IPS-18a (cell line): ENCODE data around the gene PDE4B.

Experiments
- H3K27ac ChIP-seq: one replicate; pipeline ENCODE4 v1.5.1; 2013; ENCODE audit warnings: low read length
- H3K27me3 ChIP-seq: one replicate; pipeline ENCODE4 v1.6.1; 2013; ENCODE audit warnings: mild to moderate bottlenecking, low read length; ENCODE audit not compliant: control insufficient read depth, insufficient read depth
- H3K36me3 ChIP-seq: one replicate; pipeline ENCODE4 v1.6.1; 2013; ENCODE audit warnings: low read depth, low read length; ENCODE audit not compliant: control insufficient read depth
- H3K4me1 ChIP-seq: one replicate; pipeline ENCODE4 v1.6.1; 2013; ENCODE audit warnings: low read depth, low read length; ENCODE audit not compliant: control insufficient read depth
- H3K4me3 ChIP-seq: one replicate; pipeline ENCODE4 v1.5.1; 2013; ENCODE audit warnings: low read length
- H3K9ac ChIP-seq: one replicate; pipeline ENCODE4 v1.6.1; 2013; ENCODE audit warnings: mild to moderate bottlenecking, low read length, moderate library complexity
- H3K9me3 ChIP-seq: one replicate; pipeline ENCODE4 v1.6.1; 2013; ENCODE audit warnings: low read depth, low read length; ENCODE audit not compliant: control insufficient read depth

Gene PDE4B

DNA sequence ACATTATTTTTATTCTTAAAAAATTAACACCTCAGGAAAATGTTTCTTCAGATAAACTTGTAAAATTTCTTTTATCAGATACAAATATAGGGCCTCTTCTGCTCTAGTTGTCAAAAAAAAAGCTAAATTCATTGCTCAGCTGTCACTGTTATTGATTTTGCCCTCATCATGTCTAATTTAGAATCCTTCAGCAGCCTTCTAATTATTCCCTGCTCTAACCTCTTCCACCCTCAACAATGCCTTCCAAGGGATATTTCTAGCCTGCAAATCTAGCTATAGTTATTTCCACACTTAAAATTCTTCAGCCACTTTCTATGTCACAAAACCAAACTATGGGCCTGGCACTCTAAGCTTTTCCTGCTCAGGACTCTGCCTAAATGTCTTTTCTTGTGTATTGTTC, 25.2 kb downstream of the PDE4B start:
- Histone ChIP-seq H3K9ac (no peak overlapping the region), H3K36me3 (no peaks in the 10 kb centered on the region), H3K9me3 (no peaks in the 10 kb centered on the region), H3K4me3 (no peak overlapping the region), H3K4me1 (no peaks in the 10 kb centered on the region), H3K27ac (no peak overlapping the region), H3K27me3 (no peaks in the 10 kb centered on the region)

DNA sequence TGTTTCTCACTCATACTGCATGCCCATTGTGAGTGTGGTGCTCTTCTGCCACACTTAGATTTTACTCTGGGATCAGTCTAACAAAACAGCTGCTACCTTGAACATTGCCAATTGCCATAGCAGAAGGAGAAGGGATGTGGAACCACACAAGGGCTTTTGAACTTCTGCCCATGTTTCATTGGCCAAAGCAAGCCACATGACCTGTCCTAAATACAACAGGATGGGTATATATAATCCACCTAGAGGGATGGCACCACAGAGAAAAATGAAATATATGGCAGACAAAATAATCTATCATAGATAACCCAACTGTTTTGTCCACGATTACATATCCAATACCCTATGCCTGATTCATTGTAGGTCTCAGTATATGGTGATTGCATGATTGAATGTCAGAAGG, 26.3 kb downstream of the PDE4B start:
- H3K9me3 ChIP-seq, result no peaks in the 10 kb centered on the region
- H3K27me3 ChIP-seq, result no peaks in the 10 kb centered on the region
- H3K4me3 ChIP-seq, result no peak overlapping the region
- no peak overlapping the region for H3K27ac ChIP-seq
- no peak overlapping the region for H3K9ac ChIP-seq
- H3K36me3 ChIP-seq, result no peaks in the 10 kb centered on the region
- no peaks in the 10 kb centered on the region for H3K4me1 ChIP-seq

DNA sequence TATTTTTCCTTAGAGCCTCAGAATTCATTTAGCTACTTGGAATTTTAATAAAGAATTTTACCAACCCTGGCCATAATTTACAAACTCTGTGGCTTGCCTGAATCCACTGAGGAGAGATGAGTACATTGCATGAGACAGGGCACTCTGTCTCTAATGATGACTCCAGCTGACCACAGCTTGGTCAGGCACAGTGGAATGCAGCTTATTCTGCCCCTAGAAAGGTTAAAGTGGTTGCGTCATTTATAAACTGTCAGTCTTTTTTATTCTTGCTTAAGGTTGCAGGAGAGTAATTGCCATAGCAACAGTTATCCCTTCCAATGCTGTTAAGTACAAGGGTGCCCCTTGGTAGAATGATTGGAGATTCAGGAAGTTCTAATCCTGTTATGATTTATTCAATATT, 28.3 kb downstream of the PDE4B start:
- H3K4me3 ChIP-seq, result no peak overlapping the region
- H3K4me1 ChIP-seq, result no peaks in the 10 kb centered on the region
- no peaks in the 10 kb centered on the region for H3K9me3 ChIP-seq
- H3K9ac ChIP-seq, result no peak overlapping the region
- no peak overlapping the region for H3K27ac ChIP-seq
- no peaks in the 10 kb centered on the region for H3K36me3 ChIP-seq
- H3K27me3 ChIP-seq, result no peaks in the 10 kb centered on the region

DNA sequence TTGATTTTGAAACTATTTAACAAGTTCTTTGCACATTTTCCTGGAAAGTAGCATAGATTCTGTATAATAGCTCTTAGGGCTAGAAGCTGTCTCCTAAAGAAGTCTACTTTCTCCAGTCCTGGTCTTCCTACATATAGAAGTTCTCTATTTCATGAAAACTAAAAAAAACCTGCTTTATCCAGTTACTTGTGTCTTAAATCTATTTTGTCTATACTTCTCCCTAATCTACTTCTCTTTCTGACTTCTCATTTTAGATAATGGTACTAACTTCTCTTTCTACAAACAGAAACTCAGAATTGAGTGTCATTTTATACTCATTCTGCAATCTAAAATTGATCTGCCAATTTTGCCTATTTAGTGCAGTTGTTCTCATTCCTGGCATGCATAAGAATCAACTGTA, 28.7 kb downstream of the PDE4B start:
- H3K4me1 ChIP-seq, result no peaks in the 10 kb centered on the region
- H3K4me3 ChIP-seq, result no peak overlapping the region
- H3K27me3 ChIP-seq, result no peaks in the 10 kb centered on the region
- no peaks in the 10 kb centered on the region for H3K9me3 ChIP-seq
- H3K27ac ChIP-seq, result no peak overlapping the region
- no peaks in the 10 kb centered on the region for H3K36me3 ChIP-seq
- H3K9ac ChIP-seq, result no peak overlapping the region

DNA sequence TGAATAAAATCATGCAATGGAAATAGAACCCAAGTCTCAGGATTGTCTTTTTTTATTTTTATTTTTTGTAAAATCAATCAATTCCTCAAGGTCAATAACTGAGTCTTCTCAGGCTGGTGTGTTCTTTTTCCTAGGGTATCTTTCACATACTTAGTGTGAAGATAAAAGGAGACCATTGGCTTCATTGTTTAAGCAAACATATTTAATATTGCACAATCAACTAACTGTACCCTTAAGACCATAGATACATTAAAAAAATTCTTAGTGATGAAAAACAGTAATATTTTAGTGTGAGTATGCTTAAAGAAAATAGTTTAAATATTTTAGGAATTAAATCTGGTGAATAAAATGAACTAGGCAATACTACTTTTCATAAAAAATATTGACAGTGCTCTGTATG, 31.4 kb downstream of the PDE4B start:
- no peak overlapping the region for H3K4me3 ChIP-seq
- H3K9ac ChIP-seq, result no peak overlapping the region
- H3K27me3 ChIP-seq, result no peaks in the 10 kb centered on the region
- H3K9me3 ChIP-seq, result no peaks in the 10 kb centered on the region
- H3K36me3 ChIP-seq, result no peaks in the 10 kb centered on the region
- H3K4me1 ChIP-seq, result no peaks in the 10 kb centered on the region
- no peak overlapping the region for H3K27ac ChIP-seq

DNA sequence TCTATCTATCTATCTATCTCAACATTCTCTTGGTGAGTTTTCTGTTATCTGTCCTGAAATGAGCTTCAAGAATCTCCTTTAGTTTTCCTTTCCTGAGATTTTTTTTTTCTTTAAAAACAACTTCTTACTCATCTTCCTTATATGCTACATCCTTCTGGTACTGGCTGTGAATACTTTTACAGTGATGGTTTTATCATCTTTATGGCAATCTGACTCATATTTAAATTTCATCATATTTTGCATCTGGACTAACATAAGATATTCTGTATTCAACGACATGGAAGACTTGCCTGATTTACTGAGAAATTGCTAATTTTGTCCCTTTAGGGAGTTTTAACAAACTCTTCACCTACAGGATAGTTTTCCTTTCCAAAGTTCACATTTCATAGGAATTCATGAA, 33.0 kb downstream of the PDE4B start:
- Histone ChIP-seq H3K27me3 (no peaks in the 10 kb centered on the region), H3K27ac (no peak overlapping the region), H3K9ac (no peak overlapping the region), H3K4me3 (no peak overlapping the region), H3K4me1 (no peaks in the 10 kb centered on the region), H3K9me3 (no peaks in the 10 kb centered on the region), H3K36me3 (no peaks in the 10 kb centered on the region)

DNA sequence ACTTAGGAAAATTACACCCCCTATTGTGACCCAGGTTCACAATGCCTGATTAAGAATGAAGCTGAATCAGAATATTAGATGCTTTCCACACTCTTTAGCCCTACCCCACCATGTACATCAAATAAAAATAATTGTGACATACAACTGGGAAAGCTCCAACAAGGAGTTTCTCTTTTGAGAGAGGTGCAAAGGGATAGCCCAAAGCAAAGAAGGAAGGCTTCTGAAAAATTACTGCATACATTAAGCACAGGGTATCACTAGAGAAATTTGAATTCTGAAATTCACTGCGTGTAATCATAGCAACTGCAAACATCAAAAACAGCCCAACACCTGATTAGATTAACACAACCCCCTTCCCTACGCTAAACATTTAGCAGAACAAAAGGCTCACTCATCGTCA, 34.1 kb downstream of the PDE4B start:
- no peaks in the 10 kb centered on the region for H3K9me3 ChIP-seq
- H3K27me3 ChIP-seq, result no peaks in the 10 kb centered on the region
- no peaks in the 10 kb centered on the region for H3K4me1 ChIP-seq
- no peak overlapping the region for H3K9ac ChIP-seq
- no peak overlapping the region for H3K27ac ChIP-seq
- no peaks in the 10 kb centered on the region for H3K36me3 ChIP-seq
- H3K4me3 ChIP-seq, result no peak overlapping the region

DNA sequence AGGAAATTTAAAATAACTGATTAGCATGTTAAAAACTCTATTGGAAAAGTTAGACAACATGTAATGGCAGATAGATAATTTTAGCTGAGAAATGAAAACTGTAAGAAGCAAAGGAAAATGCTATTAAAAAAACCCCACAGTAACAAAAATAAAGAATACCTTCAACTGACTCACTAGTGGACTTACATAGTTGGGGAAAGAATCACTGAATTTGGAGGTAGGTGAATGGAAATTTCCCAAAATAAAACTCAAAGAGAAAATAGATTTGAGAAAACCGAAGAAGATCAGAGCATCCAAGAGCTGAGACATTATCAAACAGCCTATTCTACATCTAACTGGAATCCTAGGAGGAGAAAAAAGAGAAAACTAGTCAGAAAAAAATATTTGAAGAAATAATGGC, 34.7 kb downstream of the PDE4B start:
- Histone ChIP-seq H3K27me3 (no peaks in the 10 kb centered on the region), H3K9ac (no peak overlapping the region), H3K36me3 (no peaks in the 10 kb centered on the region)

DNA sequence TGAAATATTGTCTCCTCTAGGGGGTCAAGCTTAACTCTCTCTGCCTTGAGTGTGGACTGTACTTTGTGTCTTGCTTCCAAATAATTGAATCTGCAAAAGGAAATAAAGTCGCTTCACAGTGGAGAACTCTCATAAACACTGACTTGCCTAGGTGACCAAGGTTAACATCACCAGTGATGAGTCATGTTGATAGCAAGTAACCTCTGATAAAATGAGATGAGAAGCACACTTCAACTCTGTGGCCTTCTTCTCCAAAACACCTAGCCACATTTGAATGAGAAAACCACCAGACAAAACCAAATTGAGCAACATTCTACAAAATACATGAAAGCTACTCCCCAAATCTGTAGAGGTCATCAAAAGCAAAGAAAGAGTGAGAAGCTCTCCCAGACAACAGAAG, 37.6 kb downstream of the PDE4B start:
- no peaks in the 10 kb centered on the region for H3K27me3 ChIP-seq
- H3K9me3 ChIP-seq, result no peaks in the 10 kb centered on the region
- no peak overlapping the region for H3K4me3 ChIP-seq
- no peak overlapping the region for H3K27ac ChIP-seq
- no peaks in the 10 kb centered on the region for H3K36me3 ChIP-seq
- H3K4me1 ChIP-seq, result no peaks in the 10 kb centered on the region
- H3K9ac ChIP-seq, result no peak overlapping the region

More for the DNA sequence above, 34.7 kb downstream of the PDE4B start:
- Histone ChIP-seq H3K9me3 (no peaks in the 10 kb centered on the region), H3K4me3 (no peak overlapping the region), H3K27ac (no peak overlapping the region), H3K4me1 (no peaks in the 10 kb centered on the region)

DNA sequence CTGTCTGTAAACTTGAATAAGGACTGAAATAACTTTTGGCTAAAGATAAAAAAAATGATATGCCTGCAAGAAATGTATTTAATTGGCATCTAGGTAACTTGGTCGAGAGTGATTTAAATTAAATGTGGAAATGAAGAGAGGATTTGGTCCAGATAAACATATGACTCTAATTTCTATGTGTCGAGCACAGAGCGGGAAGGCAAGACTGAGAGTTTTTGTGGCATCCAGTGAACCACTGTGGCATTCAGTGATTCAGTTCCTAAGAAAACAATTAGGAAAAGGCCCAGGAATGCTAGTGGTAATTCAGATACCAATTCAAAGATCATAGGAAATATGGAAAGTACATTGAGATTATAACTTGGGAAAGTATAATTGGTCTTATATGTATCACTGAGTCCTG, 39.6 kb downstream of the PDE4B start:
- no peaks in the 10 kb centered on the region for H3K27me3 ChIP-seq
- H3K27ac ChIP-seq, result no peak overlapping the region
- H3K4me3 ChIP-seq, result no peak overlapping the region

DNA sequence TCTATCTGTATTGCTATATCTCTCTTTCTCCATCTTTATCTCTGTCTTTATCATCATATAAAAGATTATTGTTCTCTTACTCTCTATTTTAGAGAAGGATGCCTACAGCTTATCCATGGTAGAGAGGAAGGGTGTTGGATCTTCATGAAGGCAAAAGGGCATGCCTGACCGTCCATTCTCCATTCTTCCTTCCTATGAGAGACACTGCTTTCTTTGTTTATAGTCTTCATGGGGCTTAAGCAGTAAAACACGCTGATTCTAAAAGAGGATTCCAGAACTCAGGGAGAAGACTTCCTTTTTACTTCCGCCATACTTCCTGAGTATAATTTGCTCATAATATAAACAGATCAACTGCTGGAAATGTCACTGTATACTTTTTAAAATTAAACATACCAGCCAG, 44.0 kb downstream of the PDE4B start:
- Histone ChIP-seq H3K27me3 (no peaks in the 10 kb centered on the region), H3K4me1 (no peaks in the 10 kb centered on the region), H3K9ac (no peak overlapping the region), H3K27ac (no peak overlapping the region), H3K4me3 (no peak overlapping the region), H3K36me3 (no peaks in the 10 kb centered on the region), H3K9me3 (no peaks in the 10 kb centered on the region)

More for the DNA sequence above, 39.6 kb downstream of the PDE4B start:
- Histone ChIP-seq H3K36me3 (no peaks in the 10 kb centered on the region), H3K9me3 (no peaks in the 10 kb centered on the region), H3K9ac (no peak overlapping the region), H3K4me1 (no peaks in the 10 kb centered on the region)

DNA sequence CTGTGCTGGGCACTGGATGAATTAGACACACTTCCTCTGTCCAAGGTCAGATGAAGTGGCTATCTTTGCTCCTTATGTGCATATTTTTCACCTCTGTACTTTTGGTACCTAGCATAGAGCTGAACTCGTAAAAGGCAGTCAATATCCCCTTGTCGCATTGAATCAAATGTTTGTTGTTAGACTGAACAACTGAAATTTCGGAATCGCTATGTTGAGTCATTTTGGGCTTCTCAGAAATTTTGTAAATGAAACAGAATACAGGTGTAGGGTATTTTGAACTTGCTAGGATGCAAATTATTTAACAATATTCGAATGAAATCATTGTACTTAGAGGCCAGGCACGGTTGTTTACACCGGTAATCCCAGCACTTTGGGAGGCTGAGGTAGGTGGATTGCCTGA, 48.0 kb downstream of the PDE4B start:
- Histone ChIP-seq H3K4me3 (no peak overlapping the region), H3K36me3 (no peaks in the 10 kb centered on the region), H3K27me3 (no peaks in the 10 kb centered on the region), H3K9ac (no peak overlapping the region), H3K9me3 (no peaks in the 10 kb centered on the region), H3K27ac (no peak overlapping the region), H3K4me1 (no peaks in the 10 kb centered on the region)
